Esophagus (tissue), 2 donors: ENCODE data around the gene PPP2R5D. TPM values are rescaled to one million over a fixed set of nuclear protein-coding genes. Genes with fewer than 3 reads are reported as not detected.

ENCODE experiments used
- H3K27ac ChIP-seq, 2 donors: one replicate each; pipeline ENCODE4 v1.5.1; 2013; ENCODE audit warnings: low read depth in 2 of 2, mild to moderate bottlenecking in 2 of 2, inconsistent platforms in 1 of 2, low read length in 1 of 2, moderate library complexity in 1 of 2
- H3K27me3 ChIP-seq, 2 donors: one replicate each; pipeline ENCODE4 v1.6.1; 2013; ENCODE audit warnings: low read length in 2 of 2, control low read depth in 1 of 2, mild to moderate bottlenecking in 1 of 2; ENCODE audit not compliant: insufficient read depth in 2 of 2, control insufficient read depth in 1 of 2
- H3K36me3 ChIP-seq, 2 donors: one replicate each; pipeline ENCODE4 v1.6.1; 2013; ENCODE audit warnings: low read length in 1 of 2; ENCODE audit not compliant: control insufficient read depth in 2 of 2, insufficient read depth in 2 of 2
- H3K4me1 ChIP-seq, 2 donors: one replicate each; pipeline ENCODE4 v1.6.1; 2013; ENCODE audit warnings: low read length in 1 of 2; ENCODE audit not compliant: control insufficient read depth in 2 of 2, insufficient read depth in 2 of 2
- H3K4me3 ChIP-seq, 2 donors: one replicate each; pipeline ENCODE4 v1.5.1; 2013; ENCODE audit warnings: low read length in 2 of 2, mild to moderate bottlenecking in 2 of 2, low read depth in 1 of 2, moderate library complexity in 1 of 2
- H3K9me3 ChIP-seq, 2 donors: one replicate each; pipeline ENCODE4 v1.6.1; 2013; ENCODE audit warnings: mild to moderate bottlenecking in 2 of 2, low read depth in 1 of 2, low read length in 1 of 2, moderate library complexity in 1 of 2; ENCODE audit not compliant: control insufficient read depth in 2 of 2, insufficient read depth in 1 of 2
- WGBS, 2 donors: extraction: QIAGEN DNeasy Blood & Tissue Kit; methylation state at CpG; one replicate each; pipeline ENCODE4 v1.1.7; 2013; 5-methylcytosine and 5-hydroxymethylcytosine counted together
- polyA plus RNA-seq, 2 donors: library from polyadenylated mRNA; stranded (reverse); fragments of 200-250 nt; gene quantifications; one replicate each; pipeline ENCODE4 v1.2.3, GENCODE V29; 2013
- donor health status: healthy with polysubstance abuse.
- donor health status: Bipolar disorder and iron deficiency.

PPP2R5D gene
- polyA plus RNA-seq, 2 donors: 16.7 to 17.4 TPM

DNA sequence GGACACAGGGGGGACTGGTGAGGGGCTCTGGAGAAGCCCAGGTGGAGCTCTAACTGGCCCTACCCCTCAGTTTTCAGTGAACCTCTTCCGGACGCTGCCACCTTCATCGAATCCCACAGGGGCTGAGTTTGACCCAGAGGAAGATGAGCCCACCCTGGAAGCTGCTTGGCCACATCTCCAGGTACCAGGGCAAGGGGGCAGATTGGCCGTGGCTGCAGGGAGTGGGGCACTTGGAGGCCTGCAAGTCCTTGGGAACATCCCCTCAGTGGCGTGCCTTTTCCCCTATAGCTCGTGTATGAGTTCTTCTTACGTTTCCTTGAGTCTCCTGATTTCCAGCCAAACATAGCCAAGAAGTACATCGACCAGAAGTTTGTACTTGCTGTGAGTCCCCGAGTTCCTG, 22.8 kb downstream of the PPP2R5D start:
- H3K4me3 ChIP-seq: no peak overlapping the region
- H3K27ac ChIP-seq: no peak overlapping the region
- no peaks in the 10 kb centered on the region for H3K9me3 ChIP-seq
- H3K4me1 ChIP-seq: no peaks in the 10 kb centered on the region
- no peaks in the 10 kb centered on the region for H3K27me3 ChIP-seq
- 90 to 91% methylated on average over 9 of the region's 9 CpGs for WGBS, 2 donors
- peaks cover 21 to 51% of the 10 kb centered on the region in 2 donors for H3K36me3 ChIP-seq

DNA sequence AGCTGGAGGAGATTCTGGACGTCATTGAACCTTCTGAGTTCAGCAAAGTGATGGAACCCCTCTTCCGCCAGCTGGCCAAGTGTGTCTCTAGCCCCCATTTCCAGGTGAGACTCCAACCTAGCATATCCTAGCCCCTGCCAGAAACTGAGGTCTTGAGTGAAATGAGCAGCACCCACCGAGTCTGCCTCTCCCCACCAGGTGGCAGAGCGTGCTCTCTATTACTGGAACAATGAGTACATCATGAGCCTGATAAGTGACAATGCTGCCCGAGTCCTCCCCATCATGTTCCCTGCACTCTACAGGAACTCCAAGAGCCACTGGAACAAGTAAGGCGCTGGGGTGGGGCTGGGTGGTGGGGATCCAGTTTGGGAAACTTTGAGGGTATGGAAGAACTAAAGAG, 24.8 kb downstream of the PPP2R5D start:
- no peaks in the 10 kb centered on the region for H3K9me3 ChIP-seq
- H3K27ac ChIP-seq: no peak overlapping the region
- no peaks in the 10 kb centered on the region for H3K27me3 ChIP-seq
- WGBS, 2 donors: 61 to 66% methylated on average over 6 of the region's 6 CpGs
- H3K36me3 ChIP-seq: peaks cover 21 to 49% of the 10 kb centered on the region in 2 donors
- no peak overlapping the region for H3K4me3 ChIP-seq
- H3K4me1 ChIP-seq: peaks cover 0 to 2% of the 10 kb centered on the region in 2 donors

DNA sequence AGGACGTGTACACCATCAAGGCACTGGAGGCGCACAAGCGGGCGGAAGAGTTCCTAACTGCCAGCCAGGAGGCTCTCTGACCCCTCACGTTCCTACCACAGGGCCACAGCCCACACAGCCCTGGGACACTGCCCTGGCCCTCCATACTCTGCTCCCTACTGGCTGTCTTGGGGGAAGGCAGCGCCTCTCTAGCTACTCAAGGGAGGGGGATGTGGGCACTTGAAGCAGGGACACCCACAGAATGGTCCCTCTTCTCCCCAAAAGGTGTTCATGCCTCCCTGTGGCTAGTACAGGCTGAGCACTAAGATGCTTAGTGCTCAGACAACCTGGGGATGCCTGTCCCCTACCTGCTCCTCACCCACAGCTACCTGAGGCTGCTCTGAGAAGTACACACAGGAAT, 26.8 kb downstream of the PPP2R5D start:
- H3K27me3 ChIP-seq: no peaks in the 10 kb centered on the region
- peaks cover 2% of the 10 kb centered on the region in 2 donors for H3K4me1 ChIP-seq
- H3K27ac ChIP-seq: no peak overlapping the region
- WGBS, 2 donors: 76 to 80% methylated on average over 6 of the region's 6 CpGs
- no peaks in the 10 kb centered on the region for H3K9me3 ChIP-seq
- H3K4me3 ChIP-seq: no peak overlapping the region
- peaks cover 21 to 46% of the 10 kb centered on the region in 2 donors for H3K36me3 ChIP-seq

DNA sequence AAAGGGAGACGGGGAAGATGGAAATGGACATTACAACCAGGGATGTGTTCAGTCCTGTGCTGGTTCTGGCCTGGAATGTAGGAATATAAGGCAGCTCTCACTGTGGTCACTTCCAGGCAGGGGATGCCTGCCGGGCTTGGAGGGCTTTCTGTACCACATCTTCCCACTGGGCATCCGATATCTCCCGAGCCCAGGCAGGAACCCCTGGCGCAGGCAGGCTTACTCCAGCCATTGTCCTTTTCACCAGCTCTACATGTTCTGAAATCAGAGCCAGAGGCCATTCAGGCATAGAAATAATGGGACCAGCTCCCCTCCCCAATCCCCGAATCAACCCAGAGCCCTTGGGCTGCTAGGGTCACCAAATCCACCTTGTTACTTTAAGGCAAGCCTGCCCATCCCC, 28.0 kb downstream of the PPP2R5D start:
- Histone ChIP-seq H3K4me3 (no peak overlapping the region), H3K27ac (no peak overlapping the region), H3K36me3 (peaks cover 17 to 38% of the 10 kb centered on the region in 2 donors), H3K27me3 (no peaks in the 10 kb centered on the region), H3K4me1 (peaks cover 2 to 10% of the 10 kb centered on the region in 2 donors), H3K9me3 (no peaks in the 10 kb centered on the region)
- 70 to 76% methylated on average over 6 of the region's 6 CpGs for WGBS, 2 donors

DNA sequence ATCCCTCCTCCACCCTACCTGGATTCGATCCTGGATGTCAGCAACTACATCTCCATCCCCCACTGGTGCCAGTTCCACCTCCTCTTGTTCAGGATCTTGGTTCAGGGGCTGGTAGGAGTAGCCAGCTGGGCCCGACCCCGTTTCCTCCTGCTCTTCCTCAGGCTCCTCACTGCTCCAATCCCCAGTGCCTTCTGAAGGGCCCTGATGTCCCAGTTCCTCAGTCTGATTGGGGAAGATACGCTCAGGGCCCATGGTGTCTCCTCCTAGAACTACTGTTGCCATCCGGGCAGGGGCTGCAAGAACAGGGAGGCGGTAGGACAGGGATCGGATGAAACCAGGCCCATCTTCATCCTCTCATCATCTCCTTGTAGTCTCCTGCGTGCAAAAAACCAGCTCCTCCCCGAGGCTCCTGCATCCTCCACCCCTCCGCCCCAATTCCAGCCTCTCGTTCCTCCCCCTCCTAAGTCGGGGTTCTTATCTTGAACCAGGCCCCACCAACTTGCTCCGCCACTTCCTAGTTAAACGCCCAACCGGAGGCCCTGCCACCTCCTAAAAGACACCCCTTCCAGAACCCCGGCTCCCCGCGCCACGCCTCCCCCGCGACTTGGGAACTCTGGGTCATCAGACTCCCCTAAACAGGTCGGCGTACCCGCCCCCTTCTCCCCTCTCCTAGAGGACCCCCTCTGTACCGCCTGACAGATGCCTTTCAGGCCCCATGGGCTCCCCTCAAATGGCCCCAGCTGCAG, 28.9 kb downstream of the PPP2R5D start:
- Histone ChIP-seq H3K4me1 (peaks cover 2 to 10% of the 10 kb centered on the region in 2 donors), H3K4me3 (peak overlapping the region; percentile 60 to 64), H3K36me3 (peaks cover 16 to 38% of the 10 kb centered on the region in 2 donors), H3K27ac (peak overlapping the region; percentile 60 to 88), H3K9me3 (no peaks in the 10 kb centered on the region), H3K27me3 (no peaks in the 10 kb centered on the region)
- WGBS, 2 donors: 1 to 2% methylated on average over 25 of the region's 25 CpGs

GRCh38 chr6:43013843-43014433, 29.6 kb downstream of the PPP2R5D start, which contains the start of the genes KLHDC3 and MEA1:
TSS of gene KLHDC3 (plus strand) at chr6:43014249. CDS start at chr6:43017193, 2,944 bp downstream.
TSS of gene MEA1 (minus strand) at chr6:43013946. CDS start at chr6:43013813, 133 bp downstream.
- Histone ChIP-seq H3K27me3 (no peaks in the 10 kb centered on the region), H3K9me3 (no peaks in the 10 kb centered on the region), H3K4me3 (peak within 1 kb of the TSS; percentile 60 to 70), H3K27ac (peak within 1 kb of the TSS; percentile 74 to 88), H3K36me3 (peaks cover 12 to 40% of the 10 kb centered on the region in 2 donors), H3K4me1 (peaks cover 2 to 10% of the 10 kb centered on the region in 2 donors)
- 0 to 1% methylated on average over 50 to 51 of the region's 51 CpGs for WGBS, 2 donors

GRCh38 chr6:43014434-43014909, 30.1 kb downstream of the PPP2R5D start:
- Histone ChIP-seq H3K4me3 (peak overlapping the region; percentile 58 to 70), H3K36me3 (peaks cover 11 to 42% of the 10 kb centered on the region in 2 donors), H3K9me3 (no peaks in the 10 kb centered on the region), H3K27me3 (no peaks in the 10 kb centered on the region), H3K4me1 (peaks cover 2 to 10% of the 10 kb centered on the region in 2 donors), H3K27ac (peak overlapping the region; percentile 58 to 74)
- 0 to 1% methylated on average over 7 of the region's 7 CpGs for WGBS, 2 donors

DNA sequence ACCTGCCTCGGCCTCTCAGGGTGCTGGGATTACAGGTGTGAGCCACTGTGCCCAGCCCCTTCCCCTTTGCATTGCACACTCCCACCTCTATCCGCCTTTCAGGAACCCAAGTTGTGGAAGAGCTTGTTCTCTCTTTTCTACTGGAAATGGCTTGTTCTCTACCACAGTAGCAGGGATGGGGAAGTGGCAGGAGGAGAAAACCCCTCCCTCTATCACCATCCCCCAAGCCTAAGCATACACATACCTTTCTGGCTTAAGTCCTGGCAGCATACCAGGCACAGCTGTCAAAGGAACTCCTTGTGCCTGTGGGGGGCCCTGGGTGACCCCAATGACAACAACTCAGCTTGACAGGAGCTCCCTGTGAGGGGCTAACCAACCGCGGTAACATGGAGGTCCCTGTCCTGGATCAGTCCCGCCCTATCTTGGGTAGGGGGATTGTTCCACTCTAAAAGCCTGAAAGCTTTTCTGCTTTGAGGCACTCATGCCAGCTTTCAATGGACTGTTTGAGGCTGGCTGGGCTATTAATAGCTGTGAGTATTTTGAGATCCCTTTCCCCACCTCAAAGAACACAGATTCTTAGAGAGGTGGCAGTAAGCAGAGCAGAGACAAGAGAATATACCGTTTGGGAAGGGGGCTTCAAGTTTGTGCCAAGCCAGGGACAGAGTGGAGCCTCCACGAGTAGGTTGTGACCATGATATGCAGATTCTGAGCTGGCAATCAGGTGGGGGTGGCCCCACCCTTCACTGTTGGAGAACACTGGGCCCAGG, 32.0 kb downstream of the PPP2R5D start:
- Histone ChIP-seq H3K36me3 (peaks cover 4 to 27% of the 10 kb centered on the region in 2 donors), H3K27me3 (no peaks in the 10 kb centered on the region), H3K27ac (no peak overlapping the region), H3K4me1 (peaks cover 6 to 12% of the 10 kb centered on the region in 2 donors), H3K4me3 (no peak overlapping the region), H3K9me3 (no peaks in the 10 kb centered on the region)
- 73 to 75% methylated on average over 7 of the region's 7 CpGs for WGBS, 2 donors

GRCh38 chr6:43016943-43017334, 32.6 kb downstream of the PPP2R5D start:
- no peak overlapping the region for H3K27ac ChIP-seq
- H3K27me3 ChIP-seq: no peaks in the 10 kb centered on the region
- no peak overlapping the region for H3K4me3 ChIP-seq
- H3K36me3 ChIP-seq: peaks cover 4 to 21% of the 10 kb centered on the region in 2 donors
- WGBS, 2 donors: 89 to 91% methylated on average over 12 of the region's 12 CpGs
- peaks cover 6 to 12% of the 10 kb centered on the region in 2 donors for H3K4me1 ChIP-seq
- no peaks in the 10 kb centered on the region for H3K9me3 ChIP-seq
